Measurements from ENCODE around the gene MRAS. TPM values are rescaled to one million over a fixed set of nuclear protein-coding genes. Genes with fewer than 3 reads are reported as not detected.

The MRAS gene
- total and polyA plus RNA-seq, 2 of the 8 experiments (the other 6 are each of a cell fraction or from before 2014, with no cell fraction given): 10.6 to 16.2 TPM

GRCh38 chr3:138373736-138374094 is 25.3 kb downstream of the MRAS start:
- Histone ChIP-seq H2BK20ac (ENCODE audit: low read length) (no peak overlapping the region), H3K23me2 (ENCODE audit: low read depth, low read length) (no peaks in the 10 kb centered on the region), H2BK15ac (ENCODE audit: low read length) (no peak overlapping the region), H3K79me1 (ENCODE audit: low read depth, low read length) (no peaks in the 10 kb centered on the region), H4K8ac (ENCODE audit: extremely low read depth, insufficient read depth, low read length) (no peak overlapping the region), H3K4ac (replicated peaks; ENCODE audit: insufficient read length, low read depth, low read length) (no peak overlapping the region), H2BK12ac (ENCODE audit: low read depth, low read length) (no peak overlapping the region), H3K27ac (ENCODE audit: low read depth, low read length) (no peak overlapping the region), H2AK5ac (ENCODE audit: low read depth, low read length) (no peak overlapping the region), H3K4me3 (ENCODE audit: extremely low read depth in 1 of 4, insufficient read depth in 2 of 4, low read depth in 3 of 4, low read length in 4 of 4) (no peak overlapping the region), H3K56ac (replicated peaks; ENCODE audit: insufficient read length, low read depth, low read length) (no peak overlapping the region), H4K91ac (replicated peaks; ENCODE audit: insufficient read length, low read length) (no peak overlapping the region), H3K9me3 (ENCODE audit: insufficient read depth in 2 of 2, low read depth in 1 of 2, low read length in 1 of 2) (no peaks in the 10 kb centered on the region), H3K4me2 (ENCODE audit: insufficient read depth in 1 of 2, low read depth in 2 of 2, low read length in 2 of 2) (no peak overlapping the region), H2BK120ac (replicated peaks; ENCODE audit: low read depth, low read length) (no peak overlapping the region), H3K14ac (ENCODE audit: insufficient read length) (no peak overlapping the region), H4K20me1 (replicated peaks in 1 of 2; ENCODE audit: control insufficient read depth in 1 of 2, insufficient read depth in 2 of 2, low read length in 2 of 2) (no peaks in the 10 kb centered on the region), H2AFZ (ENCODE audit: low read length) (no peak overlapping the region), H3K18ac (ENCODE audit: extremely low read depth, low read length) (no peak overlapping the region), H3K27me3 (replicated peaks in 1 of 4; ENCODE audit: control insufficient read depth in 3 of 4, extremely low read depth in 1 of 4, insufficient read depth in 3 of 4, low read length in 3 of 4) (no peaks in the 10 kb centered on the region), H2BK5ac (ENCODE audit: low read depth, low read length) (no peak overlapping the region), H3K79me2 (ENCODE audit: control insufficient read depth in 1 of 2, insufficient read depth in 2 of 2, low read length in 2 of 2) (no peaks in the 10 kb centered on the region), H3K36me3 (ENCODE audit: control insufficient read depth in 2 of 4, insufficient read depth in 4 of 4, low read length in 3 of 4) (no peaks in the 10 kb centered on the region), H3K9ac (replicated peaks in 1 of 4; ENCODE audit: extremely low read depth in 1 of 4, low read depth in 3 of 4, low read length in 3 of 4) (no peak overlapping the region), H4K5ac (ENCODE audit: insufficient read length, low read depth, low read length) (no peak overlapping the region), H3K4me1 (replicated peaks in 1 of 4; ENCODE audit: control insufficient read depth in 3 of 4, insufficient read depth in 4 of 4, low read length in 3 of 4) (no peaks in the 10 kb centered on the region), H3K23ac (ENCODE audit: insufficient read length) (no peak overlapping the region)
- FAIRE-seq: no peak
- POLR2A ChIA-PET (ENCODE audit: partially characterized antibody): no interaction called here
- no peak for DNase-seq (ENCODE audit: low read depth in 1 of 2, low spot score in 2 of 2)
- WGBS, 2 experiments (ENCODE audit: extremely low coverage in 1 of 2, insufficient coverage in 1 of 2, insufficient read length in 1 of 2, insufficient replicate concordance in 2 of 2, low coverage in 1 of 2, low lambda C conversion rate in 2 of 2, missing lambda C conversion rate in 1 of 2): 97% methylated on average over 5 of the region's 5 CpGs; no CpG with 5 or more reads in 1 of the 2 experiments
- CTCF ChIA-PET (ENCODE audit: partially characterized antibody): interaction anchor here (0.6 kb wide), 1 partner anchor 361 kb away, joined by 3 read pairs; no protein-coding TSS in a partner anchor
- TF ChIP-seq EP300 (IDR thresholded peaks at IDR 0.05; ENCODE audit: borderline replicate concordance in 1 of 2, low read depth in 2 of 2, low read length in 2 of 2): no peak
- TF ChIP-seq BACH1 (IDR thresholded peaks at IDR 0.05; ENCODE audit: low read length): no peak
- no peak for TF ChIP-seq EGR1 (IDR thresholded peaks at IDR 0.05; ENCODE audit: borderline replicate concordance, low read depth, low read length)
- TF ChIP-seq RAD21 (IDR thresholded peaks at IDR 0.05 in 1 of 2, conservative IDR thresholded peaks at IDR 0.05 in 1 of 2; ENCODE audit: low read depth in 2 of 2, low read length in 2 of 2): no peak
- no peak for TF ChIP-seq FOSL1 (IDR thresholded peaks at IDR 0.05; ENCODE audit: insufficient read depth, low read depth, low read length)
- TF ChIP-seq NANOG (IDR thresholded peaks at IDR 0.05; ENCODE audit: insufficient read depth, low read depth, low read length, poor library complexity, severe bottlenecking): no peak
- no peak for TF ChIP-seq TAF7 (optimal IDR thresholded peaks at IDR 0.05; ENCODE audit: borderline replicate concordance, low read depth, low read length)
- TF ChIP-seq GTF2F1 (IDR thresholded peaks at IDR 0.05; ENCODE audit: borderline replicate concordance, low read depth, low read length): no peak
- TF ChIP-seq, protein P1, sequence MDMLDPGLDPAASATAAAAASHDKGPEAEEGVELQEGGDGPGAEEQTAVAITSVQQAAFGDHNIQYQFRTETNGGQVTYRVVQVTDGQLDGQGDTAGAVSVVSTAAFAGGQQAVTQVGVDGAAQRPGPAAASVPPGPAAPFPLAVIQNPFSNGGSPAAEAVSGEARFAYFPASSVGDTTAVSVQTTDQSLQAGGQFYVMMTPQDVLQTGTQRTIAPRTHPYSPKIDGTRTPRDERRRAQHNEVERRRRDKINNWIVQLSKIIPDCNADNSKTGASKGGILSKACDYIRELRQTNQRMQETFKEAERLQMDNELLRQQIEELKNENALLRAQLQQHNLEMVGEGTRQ (IDR thresholded peaks at IDR 0.05; ENCODE audit: low read length): no peak
- no peak for TF ChIP-seq BCL11A (IDR thresholded peaks at IDR 0.05; ENCODE audit: low read depth in 2 of 2, low read length in 2 of 2)
